GM23248 (cell line): ENCODE results near the gene RCSD1. TPM values are rescaled to one million over a fixed set of nuclear protein-coding genes. Genes with fewer than 3 reads are reported as not detected.

ENCODE experiments used
- DNase-seq: peaks from one replicate; pipeline ENCODE4 v3.0.0-alpha.2; 2015
- H2AFZ ChIP-seq: fragments of 200-600 bp; sonication (generic); 2 replicates; pipeline ENCODE4 v1.6.1; 2016; ENCODE audit warnings: antibody characterized with exemption
- H3F3A ChIP-seq: fragments of 200-600 bp; sonication (generic); 2 replicates; pipeline ENCODE4 v1.6.1; 2016; ENCODE audit warnings: mild to moderate bottlenecking, antibody characterized with exemption, mixed run types; ENCODE audit not compliant: insufficient read depth
- H3K27ac ChIP-seq: fragments of 200-600 bp; sonication (generic); 2 replicates; pipeline ENCODE4 v1.5.1; 2016; ENCODE audit warnings: mild to moderate bottlenecking
- H3K27me3 ChIP-seq: fragments of 200-600 bp; sonication (generic); replicated peaks from 2 replicates; pipeline ENCODE4 v1.6.1; 2016; ENCODE audit warnings: mild to moderate bottlenecking; ENCODE audit not compliant: insufficient read depth
- H3K36me3 ChIP-seq: fragments of 200-600 bp; sonication (generic); 2 replicates; pipeline ENCODE4 v1.6.1; 2016; ENCODE audit warnings: low read depth, mild to moderate bottlenecking
- H3K4me1 ChIP-seq: fragments of 200-600 bp; sonication (generic); 2 replicates; pipeline ENCODE4 v1.6.1; 2016; ENCODE audit warnings: mild to moderate bottlenecking; ENCODE audit not compliant: insufficient read depth
- H3K4me2 ChIP-seq: fragments of 200-600 bp; sonication (generic); one replicate; pipeline ENCODE4 v1.6.1; 2016; ENCODE audit warnings: mild to moderate bottlenecking; ENCODE audit not compliant: unreplicated experiment
- H3K4me3 ChIP-seq: fragments of 200-600 bp; sonication (generic); 2 replicates; pipeline ENCODE4 v1.5.1; 2016; ENCODE audit warnings: mild to moderate bottlenecking
- H3K79me2 ChIP-seq: fragments of 200-600 bp; sonication (generic); 2 replicates; pipeline ENCODE4 v1.6.1; 2016; ENCODE audit warnings: mild to moderate bottlenecking; ENCODE audit not compliant: insufficient read depth
- H3K9ac ChIP-seq: fragments of 200-600 bp; sonication (generic); 2 replicates; pipeline ENCODE4 v1.6.1; 2016; ENCODE audit warnings: mild to moderate bottlenecking
- H3K9me2 ChIP-seq: fragments of 200-600 bp; sonication (generic); 2 replicates; pipeline ENCODE4 v1.6.1; 2016; ENCODE audit warnings: mixed run types, mild to moderate bottlenecking, moderate library complexity; ENCODE audit not compliant: insufficient read depth
- H3K9me3 ChIP-seq: fragments of 200-600 bp; sonication (generic); one replicate; pipeline ENCODE4 v1.6.1; 2017; ENCODE audit warnings: low read depth
- H4K20me1 ChIP-seq: fragments of 200-600 bp; sonication (generic); 2 replicates; pipeline ENCODE4 v1.6.0; 2016; ENCODE audit not compliant: insufficient read depth
- EZH2 ChIP-seq: fragments of 200-600 bp; sonication (generic); IDR thresholded peaks from 2 replicates; pipeline ENCODE4 v1.6.1; 2018; ENCODE audit warnings: antibody characterized with exemption, mild to moderate bottlenecking; ENCODE audit not compliant: insufficient read depth, poor library complexity, severe bottlenecking
- EZH2phosphoT487 ChIP-seq: fragments of 200-600 bp; sonication (generic); IDR thresholded peaks from 2 replicates; pipeline ENCODE4 v1.6.1; 2018; ENCODE audit warnings: antibody characterized with exemption, moderate library complexity, mild to moderate bottlenecking, low read depth; ENCODE audit not compliant: insufficient read depth
- WGBS, 2 experiments: methylation state at CpG; one replicate each; pipeline ENCODE4 v1.1.6; 2015 to 2017; ENCODE audit warnings: low lambda C conversion rate in 2 of 2, low coverage in 1 of 2; ENCODE audit errors: missing lambda C conversion rate in 2 of 2; 5-methylcytosine and 5-hydroxymethylcytosine counted together
- in situ Hi-C: fragments of 300-500 bp; cut with MboI; formaldehyde crosslinking; loops from 2 replicates; pipeline ENCODE4 v1.15.0; 2020
- polyA plus RNA-seq: library from polyadenylated mRNA; unstranded; fragments of >200 nt; fragmentation: Nextera tagmentation; extraction: Ambion mirVana; gene quantifications from 2 replicates; pipeline ENCODE4 v1.2.1, GENCODE V29; 2016
- total RNA-seq: library from RNA; depleted of rRNA; stranded (reverse); fragments of >200 nt; shearing (Covaris generic); gene quantifications from 2 replicates; pipeline ENCODE4 v1.2.3, GENCODE V29; 2014

RCSD1 gene
- total and polyA plus RNA-seq, 2 experiments from 2014 or later: 0.22 to 0.23 TPM

DNA sequence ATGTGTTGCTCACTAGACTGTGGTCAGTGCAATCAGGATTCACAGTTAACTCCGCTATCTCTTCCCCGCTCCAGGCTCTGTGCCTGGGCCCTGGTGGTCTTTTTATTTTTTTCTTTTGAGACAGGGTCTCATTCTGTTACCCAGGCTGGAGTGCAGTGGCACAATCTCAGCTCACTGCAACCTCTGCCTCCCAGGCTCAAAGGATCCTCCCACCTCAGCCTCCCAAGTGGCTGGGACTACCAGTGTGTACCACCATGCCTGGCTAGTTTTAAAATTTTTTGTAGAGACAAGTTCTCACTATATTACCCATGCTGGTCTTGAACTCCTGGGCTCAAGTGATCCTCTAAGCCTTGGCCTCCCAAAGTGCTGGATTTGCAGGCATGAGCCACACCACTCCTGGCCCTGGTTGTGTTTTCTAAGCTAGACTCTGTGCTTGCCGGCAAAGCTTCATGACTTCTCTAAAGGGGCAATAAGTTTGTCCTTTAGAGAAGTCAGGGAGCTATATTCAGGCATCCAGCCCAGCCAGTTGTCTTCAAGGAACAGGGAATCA lies 1.4 kb downstream of the RCSD1 start:
- no peak for DNase-seq
- Histone ChIP-seq H3K9me2 (no peaks in the 10 kb centered on the region), H3K79me2 (no peaks in the 10 kb centered on the region), H2AFZ (no peak overlapping the region), H3K9ac (no peak overlapping the region), H3K4me3 (no peak overlapping the region), H3K27ac (no peak overlapping the region), H3K36me3 (no peaks in the 10 kb centered on the region), H3K4me2 (no peak overlapping the region), H4K20me1 (no peaks in the 10 kb centered on the region), H3K9me3 (no peaks in the 10 kb centered on the region), H3K27me3 (no peaks in the 10 kb centered on the region), H3K4me1 (no peaks in the 10 kb centered on the region), H3F3A (no peaks in the 10 kb centered on the region)
- WGBS, 2 experiments: 79 to 80% methylated on average over 3 of the region's 3 CpGs
- TF ChIP-seq EZH2 (no peak), EZH2phosphoT487 (no peak)
- in situ Hi-C loops: no loop called here

DNA sequence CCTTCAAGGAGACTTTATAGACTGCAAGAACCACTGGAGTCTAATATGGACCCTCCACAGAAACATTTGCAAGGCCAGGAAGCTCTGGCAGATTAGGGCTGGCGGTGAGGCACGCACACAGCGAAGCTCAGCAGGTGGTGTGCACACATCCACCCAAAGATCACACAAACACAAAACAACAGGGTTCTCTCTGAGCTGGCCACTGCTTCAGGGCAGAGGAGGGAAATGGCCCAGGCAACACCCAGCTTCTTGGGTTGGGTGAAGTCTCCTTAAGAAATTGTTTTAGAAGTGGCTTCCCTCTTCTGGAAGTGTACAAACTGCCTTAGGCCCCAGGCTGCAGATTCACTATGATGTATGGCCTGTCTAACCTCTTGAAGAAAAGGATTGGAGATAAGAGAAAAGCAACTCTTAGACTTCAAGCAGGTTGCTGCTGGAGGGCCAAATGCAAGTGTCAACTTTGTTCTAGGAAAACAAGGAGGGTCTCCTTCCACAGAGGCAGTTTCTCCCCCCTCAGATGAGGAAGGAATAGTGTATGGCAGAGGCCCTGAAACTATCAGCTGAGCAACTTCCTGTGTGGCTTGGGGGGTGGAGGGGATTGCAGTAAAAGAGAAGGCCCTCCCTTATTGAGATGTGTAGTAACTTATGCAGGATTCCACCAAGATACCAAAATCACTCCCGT lies 2.0 kb downstream of the RCSD1 start:
- in situ Hi-C loops: no loop called here
- Histone ChIP-seq H3K4me2 (no peak overlapping the region), H2AFZ (no peak overlapping the region), H3F3A (no peaks in the 10 kb centered on the region), H3K27ac (no peak overlapping the region), H3K4me1 (no peaks in the 10 kb centered on the region), H4K20me1 (no peaks in the 10 kb centered on the region), H3K27me3 (no peaks in the 10 kb centered on the region), H3K4me3 (no peak overlapping the region), H3K9me2 (no peaks in the 10 kb centered on the region), H3K9ac (no peak overlapping the region), H3K9me3 (no peaks in the 10 kb centered on the region), H3K79me2 (no peaks in the 10 kb centered on the region), H3K36me3 (no peaks in the 10 kb centered on the region)
- WGBS, 2 experiments: 97 to 100% methylated on average over 4 of the region's 4 CpGs
- no peak for DNase-seq
- no peak for TF ChIP-seq EZH2phosphoT487

DNA sequence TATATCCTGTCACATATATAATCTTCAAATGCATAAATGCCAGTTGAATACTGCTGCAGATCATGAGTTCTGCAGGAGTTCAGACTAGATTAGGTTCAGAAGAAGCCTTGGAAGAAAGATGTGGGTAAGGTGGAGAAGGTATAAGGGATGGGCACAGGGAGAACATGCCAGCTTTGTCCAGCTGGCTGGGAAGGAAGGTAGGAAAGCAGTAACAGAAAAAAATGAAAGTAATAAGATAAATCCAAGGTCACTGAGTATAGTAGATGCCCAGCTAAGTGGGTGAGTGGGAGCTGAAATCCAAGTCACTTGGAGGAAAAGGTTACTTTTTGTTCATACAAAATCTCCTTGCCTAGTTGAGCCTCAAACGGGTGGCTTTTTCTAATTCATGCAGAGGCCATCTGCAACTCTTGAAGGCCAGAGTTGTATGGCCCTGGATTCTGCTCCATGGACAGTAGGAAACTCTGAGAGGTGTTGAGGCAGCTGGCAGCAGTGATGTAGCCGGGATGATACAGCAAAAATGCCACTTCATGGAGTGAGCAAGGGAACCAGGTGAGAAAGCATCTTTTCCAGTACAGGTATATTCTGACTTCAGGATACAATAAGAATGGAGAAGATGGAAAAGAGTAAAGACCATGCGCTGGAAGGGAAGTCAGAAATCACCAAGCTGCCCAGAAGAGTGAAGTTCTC lies 3.4 kb downstream of the RCSD1 start:
- Histone ChIP-seq H3K9me3 (no peaks in the 10 kb centered on the region), H3K36me3 (no peaks in the 10 kb centered on the region)

DNA sequence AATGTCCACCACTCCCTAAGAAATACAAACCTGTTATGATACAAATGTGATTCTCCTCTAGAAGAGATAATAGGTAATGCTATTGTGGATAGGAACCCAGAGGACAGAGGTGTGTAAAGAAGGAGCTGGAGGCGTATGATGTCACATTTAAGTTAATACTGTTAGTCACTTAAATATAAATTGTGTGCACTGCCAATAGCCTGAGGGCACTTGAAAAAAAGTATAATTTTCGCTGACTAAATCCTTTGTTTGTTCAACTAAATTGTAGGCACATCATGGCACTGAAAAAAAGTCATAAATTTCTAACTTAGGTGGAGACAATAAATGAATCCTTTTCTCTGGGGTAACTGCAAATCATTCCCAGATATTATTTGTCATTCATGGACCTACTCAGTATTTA lies 4.4 kb downstream of the RCSD1 start:
- Histone ChIP-seq H4K20me1 (no peaks in the 10 kb centered on the region), H3K27me3 (no peaks in the 10 kb centered on the region), H3K36me3 (no peaks in the 10 kb centered on the region), H3K27ac (no peak overlapping the region), H2AFZ (no peak overlapping the region), H3K9ac (no peak overlapping the region), H3K9me2 (no peaks in the 10 kb centered on the region), H3K79me2 (no peaks in the 10 kb centered on the region), H3K4me3 (no peak overlapping the region), H3K4me1 (no peaks in the 10 kb centered on the region), H3F3A (no peaks in the 10 kb centered on the region), H3K4me2 (no peak overlapping the region), H3K9me3 (no peaks in the 10 kb centered on the region)
- in situ Hi-C loops: no loop called here
- DNase-seq: no peak
- 83 to 91% methylated on average over 2 of the region's 2 CpGs for WGBS, 2 experiments
- TF ChIP-seq EZH2phosphoT487 (no peak), EZH2 (no peak)

More for the DNA sequence above, 3.4 kb downstream of the RCSD1 start:
- H3K4me2 ChIP-seq: no peak overlapping the region
- no peaks in the 10 kb centered on the region for H3K79me2 ChIP-seq
- in situ Hi-C loops: no loop called here
- no peaks in the 10 kb centered on the region for H3K27me3 ChIP-seq
- no peaks in the 10 kb centered on the region for H3K9me2 ChIP-seq
- no peak overlapping the region for H3K9ac ChIP-seq
- no peak overlapping the region for H3K4me3 ChIP-seq
- no peak for DNase-seq
- no peaks in the 10 kb centered on the region for H4K20me1 ChIP-seq
- WGBS, 2 experiments: 91 to 95% methylated on average over 3 of the region's 3 CpGs
- H3F3A ChIP-seq: no peaks in the 10 kb centered on the region
- no peak for TF ChIP-seq EZH2
- TF ChIP-seq EZH2phosphoT487: no peak
- no peak overlapping the region for H2AFZ ChIP-seq
- no peaks in the 10 kb centered on the region for H3K4me1 ChIP-seq
- no peak overlapping the region for H3K27ac ChIP-seq
